ENCODE data around the gene CSH2. TPM values are rescaled to one million over a fixed set of nuclear protein-coding genes. Genes with fewer than 3 reads are reported as not detected.

CSH2 gene
- not detected in 2 replicates for total RNA-seq

DNA sequence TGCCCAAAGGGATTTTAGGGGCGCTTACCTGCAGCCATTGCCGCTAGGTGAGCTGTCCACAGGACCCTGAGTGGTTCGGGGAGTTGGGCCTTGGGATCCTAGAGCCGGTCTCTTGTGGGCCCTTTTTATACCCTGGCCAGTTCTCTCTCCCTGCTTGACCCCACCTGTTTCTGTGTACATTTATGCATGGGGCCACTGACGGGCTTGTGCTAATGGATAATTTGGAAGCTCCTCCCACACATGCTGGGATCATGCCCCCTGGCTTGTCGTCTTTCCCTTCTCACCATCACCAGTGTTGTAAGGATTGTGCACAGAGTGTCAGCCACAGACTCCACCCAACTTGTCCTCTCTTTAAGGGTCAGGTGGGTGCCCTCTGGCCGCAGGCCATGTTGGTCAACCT lies at the start of gene CSH2:
CSH2 (minus strand) TSS at position 101 of the 400 bp plus-strand sequence; CDS start at position 38, 63 bp downstream.

GRCh38 chr17:63918789-63919305 lies 45.4 kb upstream of the CSH2 start, which contains the start of gene GH1:
TSS of gene GH1 (minus strand) at chr17:63918839. CDS start at chr17:63918776, 63 bp downstream.

GRCh38 chr17:63911041-63911635 lies 37.7 kb upstream of the CSH2 start, which contains the start of gene CSHL1:
TSS of gene CSHL1 (minus strand) at chr17:63911258. CDS start at chr17:63911196, 62 bp downstream.

DNA sequence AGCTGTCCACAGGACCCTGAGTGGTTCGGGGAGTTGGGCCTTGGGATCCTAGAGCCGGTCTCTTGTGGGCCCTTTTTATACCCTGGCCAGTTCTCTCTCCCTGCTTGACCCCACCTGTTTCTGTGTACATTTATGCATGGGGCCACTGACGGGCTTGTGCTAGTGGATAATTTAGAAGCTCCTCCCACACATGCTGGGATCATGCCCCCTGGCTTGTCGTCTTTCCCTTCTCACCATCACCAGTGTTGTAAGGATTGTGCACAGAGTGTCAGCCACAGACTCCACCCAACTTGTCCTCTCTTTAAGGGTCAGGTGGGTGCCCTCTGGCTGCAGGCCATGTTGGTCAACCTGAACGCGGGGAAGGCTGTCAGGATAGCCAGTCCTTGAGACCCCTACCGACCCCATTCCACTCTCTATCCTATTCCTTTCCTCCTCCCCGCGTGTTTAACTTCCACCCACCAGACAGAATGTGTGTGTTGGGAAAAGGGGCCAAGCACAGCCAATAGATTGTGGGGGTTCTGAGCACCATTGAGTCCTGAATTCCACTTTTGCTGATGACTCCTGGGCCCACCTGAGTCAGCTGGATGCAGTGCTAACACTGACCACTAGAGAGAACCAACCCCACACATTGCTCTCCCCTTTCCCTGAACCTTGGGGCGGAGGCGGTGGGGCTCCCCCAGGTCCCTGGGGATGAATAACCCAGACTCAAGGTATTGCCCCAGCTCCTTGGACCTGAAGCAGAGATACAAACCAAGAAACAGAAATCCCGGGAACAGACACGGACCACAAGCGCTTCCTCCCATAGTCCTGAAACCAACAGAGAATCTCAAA lies 23.3 kb upstream of the CSH2 start, which contains the start of gene CSH1:
CSH1 (minus strand) TSS at position 51 of the 831 bp plus-strand sequence. CDS start 63 bp downstream, outside the sequence.

DNA sequence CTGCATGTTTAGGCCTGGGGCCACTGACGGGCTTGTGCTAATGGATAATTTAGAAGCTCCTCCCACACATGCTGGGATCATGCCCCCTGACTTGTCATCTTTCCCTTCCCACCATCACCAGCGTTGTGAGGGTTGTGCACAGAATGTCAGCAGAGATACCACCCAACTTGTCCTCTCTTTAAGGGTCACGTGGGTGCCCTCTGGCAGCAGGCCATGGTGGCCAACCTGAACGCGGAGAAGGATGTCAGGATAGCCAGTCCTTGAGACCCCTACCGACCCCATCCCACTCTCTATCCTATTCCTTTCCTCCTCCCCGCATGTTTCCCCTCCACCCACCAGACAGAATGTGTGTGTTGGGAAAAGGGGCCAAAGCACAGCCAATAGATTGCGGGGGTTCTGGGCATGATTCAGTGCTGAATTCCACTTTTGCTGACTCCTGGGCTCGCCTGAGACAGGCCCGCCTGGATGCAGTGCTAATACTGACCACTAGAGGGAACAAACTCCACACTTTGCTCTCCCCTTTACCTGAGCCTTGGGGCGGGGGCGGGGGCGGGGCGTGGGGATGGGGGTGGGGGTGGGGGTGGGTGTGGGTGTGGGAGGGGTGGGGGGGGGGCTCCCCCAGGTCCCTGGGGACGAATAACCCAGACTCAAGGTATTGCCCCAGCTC lies 8.6 kb upstream of the CSH2 start, which contains the start of gene GH2:
GH2 (minus strand) TSS at position 10 of the 667 bp plus-strand sequence. CDS start 143 bp downstream, outside the sequence.

GRCh38 chr17:63842540-63843386 lies 30.7 kb downstream of the CSH2 start, which contains the start of gene SMARCD2:
TSS of gene SMARCD2 (minus strand) at chr17:63842685. CDS start at chr17:63842674, 11 bp downstream.

DNA sequence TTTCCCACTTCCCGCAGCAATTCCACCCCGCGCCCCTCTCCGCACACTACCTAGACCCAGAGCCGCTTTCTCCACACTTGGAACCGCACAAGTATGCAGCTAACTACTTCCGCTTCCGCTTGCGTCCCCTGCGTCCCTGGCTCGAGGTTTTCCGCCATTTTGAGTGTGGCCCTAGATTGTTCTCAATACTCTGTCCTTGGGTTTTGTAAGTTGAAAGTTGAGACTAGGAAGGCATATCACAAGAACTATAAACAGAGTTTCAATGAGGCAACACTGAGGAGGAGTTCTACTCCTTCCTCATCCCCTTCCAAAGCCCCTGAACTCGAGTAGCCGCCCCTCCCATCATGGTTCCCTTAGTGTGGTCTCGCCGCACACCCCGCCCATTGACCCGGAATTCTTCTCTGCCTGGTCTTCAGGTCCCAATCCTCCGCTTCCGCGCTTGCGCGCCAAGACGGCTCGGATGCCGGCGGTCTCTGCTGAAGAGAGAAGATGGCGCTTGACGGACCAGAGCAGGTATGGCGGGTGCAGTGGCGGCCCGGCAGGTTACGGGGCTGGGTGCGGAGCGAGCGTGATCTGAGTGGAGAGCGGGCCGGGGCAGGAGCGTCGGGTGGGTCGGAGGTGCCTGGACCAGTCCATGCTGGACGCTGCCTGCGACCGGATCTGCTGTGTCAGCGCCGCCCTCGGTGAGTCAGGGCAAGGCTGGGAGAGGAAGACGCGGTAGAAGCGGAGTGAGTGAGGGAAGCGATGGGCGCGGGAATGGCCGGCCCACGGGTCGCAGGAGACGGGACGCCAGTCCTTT lies 46.3 kb downstream of the CSH2 start, which contains the start of the genes FTSJ3 and PSMC5:
FTSJ3 (minus strand) TSS at position 662 of the 799 bp plus-strand sequence. CDS start 761 bp downstream, outside the sequence.
PSMC5 (plus strand) TSS at position 430 of the 799 bp plus-strand sequence; CDS start at position 490, 60 bp downstream.

Other genes with a start within 250 kb of the CSH2 start
- 13.9 and 16.3 TPM in 2 replicates for gene LIMD2, start 173.6 kb downstream of the CSH2 start, total RNA-seq
- 13.6 and 18.1 TPM in 2 replicates for gene STRADA, start 131.9 kb downstream of the CSH2 start, total RNA-seq
- 27.9 and 38.9 TPM in 2 replicates for gene CCDC47, start 100.1 kb downstream of the CSH2 start, total RNA-seq
- gene DDX42, start 99.5 kb downstream of the CSH2 start, total RNA-seq = 28.0 and 46.6 TPM in 2 replicates
- gene PSMC5, start 46.2 kb downstream of the CSH2 start, total RNA-seq = 50.2 and 65.2 TPM in 2 replicates
- 45.5 and 48.1 TPM in 2 replicates for gene FTSJ3, start 46.0 kb downstream of the CSH2 start, total RNA-seq
- 212 and 236 TPM in 2 replicates for gene SMARCD2, start 31.0 kb downstream of the CSH2 start, total RNA-seq
- not detected in 2 replicates for gene GH2, start 8.3 kb upstream of the CSH2 start, total RNA-seq
- not detected in 2 replicates for gene CSH1, start 22.9 kb upstream of the CSH2 start, total RNA-seq
- not detected in 2 replicates for gene CSHL1, start 37.6 kb upstream of the CSH2 start, total RNA-seq
- gene GH1, start 45.2 kb upstream of the CSH2 start, total RNA-seq = not detected in 2 replicates
- gene CD79B, start 58.7 kb upstream of the CSH2 start, total RNA-seq = not detected in 2 replicates
- gene SCN4A, start 99.2 kb upstream of the CSH2 start, total RNA-seq = under 0.01 TPM in 1 of 2 replicates, not detected in the other
- 0.82 and 3.8 TPM in 2 replicates for gene PRR29, start 124.7 kb upstream of the CSH2 start, total RNA-seq
- gene ICAM2, start 147.0 kb upstream of the CSH2 start, total RNA-seq = 0.70 and 0.77 TPM in 2 replicates